K562 (cell line): ENCODE results near the gene ORC2. TPM values are rescaled to one million over a fixed set of nuclear protein-coding genes. Genes with fewer than 3 reads are reported as not detected.
A peak's percentile ranks its signal among the peaks of the same experiment; 100 is the strongest.

Experiments used
- CBFA2T2 ChIP-seq: fragments of 450-650 bp; conservative IDR thresholded peaks from 2 replicates; pipeline ENCODE4 v1.6.1; 2017; ENCODE audit warnings: mild to moderate bottlenecking
- CREB3 ChIP-seq: fragments of 450-650 bp; conservative IDR thresholded peaks from 2 replicates; pipeline ENCODE4 v1.6.1; 2016; ENCODE audit warnings: missing genetic modification characterization, low read depth, mild to moderate bottlenecking, missing compliant biosample characterization, moderate library complexity
- DMBX1 ChIP-seq: fragments of 250-450 bp; sonication (Bioruptor Pico); IDR thresholded peaks from 2 replicates; pipeline ENCODE4 v1.8.0; 2022; ENCODE audit warnings: inconsistent platforms, mild to moderate bottlenecking, moderate library complexity, borderline replicate concordance
- ETS1 ChIP-seq: conservative IDR thresholded peaks from 2 replicates; pipeline ENCODE4 v1.6.1; 2011; ENCODE audit warnings: low read depth, mild to moderate bottlenecking, low read length; ENCODE audit not compliant: control insufficient read depth
- GTF2F1 ChIP-seq: IDR thresholded peaks from 2 replicates; pipeline ENCODE4 v1.6.1; 2011; ENCODE audit warnings: low read depth, low read length, improper control_type of control experiment
- HDAC1 ChIP-seq, 2 experiments: fragments of 450-650 bp; IDR thresholded peaks; 2 replicates each; pipeline ENCODE4 v1.6.1; 2016 to 2017; ENCODE audit warnings: inconsistent platforms in 1 of 2, mild to moderate bottlenecking in 1 of 2, moderate library complexity in 1 of 2
- JUN ChIP-seq, 2 experiments: sonication (generic) in 1 of 2; formaldehyde crosslinking in 1 of 2; IDR thresholded peaks; 2 replicates each; pipeline versions ENCODE4 v1.6.1 to v1.8.0; 2012 to 2022; ENCODE audit warnings: borderline replicate concordance in 2 of 2, mild to moderate bottlenecking in 2 of 2, improper control_type of control experiment in 1 of 2, low read depth in 1 of 2, low read length in 1 of 2, missing genetic modification reagents in 1 of 2
- OTX1 ChIP-seq: fragments of 450-650 bp; formaldehyde crosslinking; IDR thresholded peaks from 2 replicates; pipeline ENCODE4 v1.4.0; 2022; ENCODE audit warnings: mild to moderate bottlenecking
- PBX2 ChIP-seq, 2 experiments: IDR thresholded peaks in 1 of 2; conservative IDR thresholded peaks in 1 of 2; 2 replicates each; pipeline ENCODE4 v1.6.1; 2016; ENCODE audit warnings: low read depth in 2 of 2, mild to moderate bottlenecking in 1 of 2, missing compliant biosample characterization in 1 of 2, missing genetic modification characterization in 1 of 2, moderate library complexity in 1 of 2
- PTBP1 ChIP-seq: fragments of 200-400 bp; formaldehyde crosslinking; IDR thresholded peaks from 2 replicates; pipeline ENCODE4 v1.6.1; 2017; ENCODE audit warnings: low read depth, low read length
- RFX1 ChIP-seq: fragments of 450-650 bp; IDR thresholded peaks from 2 replicates; pipeline ENCODE4 v1.6.1; 2016; ENCODE audit warnings: mild to moderate bottlenecking, moderate library complexity
- SMAD1 ChIP-seq: fragments of 150-350 bp; IDR thresholded peaks from 2 replicates; pipeline ENCODE4 v1.6.1; 2014; ENCODE audit warnings: low read length, low read depth; ENCODE audit not compliant: partially characterized antibody
- TRIM25 ChIP-seq: fragments of 450-650 bp; IDR thresholded peaks from 2 replicates; pipeline ENCODE4 v1.7.0; 2016; ENCODE audit warnings: borderline replicate concordance
- ZNF175 ChIP-seq: fragments of 200-800 bp; sonication (Bioruptor generic); IDR thresholded peaks from 2 replicates; pipeline ENCODE4 v1.6.1; 2016; ENCODE audit warnings: low read depth, mild to moderate bottlenecking, missing genetic modification characterization, missing compliant biosample characterization
- ZNF212 ChIP-seq: fragments of 450-650 bp; formaldehyde crosslinking; IDR thresholded peaks from 2 replicates; pipeline ENCODE4 v1.4.0; 2020; ENCODE audit warnings: mild to moderate bottlenecking
- ZNF431 ChIP-seq: sonication (generic); formaldehyde crosslinking; IDR thresholded peaks from 2 replicates; pipeline ENCODE4 v1.8.0; 2022; ENCODE audit warnings: mild to moderate bottlenecking, missing genetic modification reagents
- ZNF436 ChIP-seq: fragments of 250-450, 450-650 bp; sonication (Bioruptor Pico); formaldehyde crosslinking; IDR thresholded peaks from 2 replicates; pipeline ENCODE4 v1.7.0; 2020; ENCODE audit warnings: mild to moderate bottlenecking
- polyA plus RNA-seq, 8 experiments: library from polyadenylated mRNA; depleted of rRNA in 4 of 8; stranded (reverse) in 5 of 8; unstranded in 3 of 8; fragments of >200 nt; fragmentation: Nextera tagmentation in 2 of 8; fragmentation: Illumina TruSeq in 1 of 8; extraction: Ambion mirVana in 2 of 8; extraction: Trizol in 1 of 8; gene quantifications; 2 replicates each; pipeline versions ENCODE4 v1.2.1 to v1.2.3, GENCODE V29; 2011 to 2014; ENCODE audit warnings: inconsistent platforms in 1 of 8, missing spikeins in 1 of 8
- total RNA-seq, 7 experiments: library from RNA; depleted of rRNA in 6 of 7; stranded (reverse); fragments of >200 nt in 6 of 7; fragmentation: Illumina TruSeq in 2 of 7; extraction: Trizol in 2 of 7; gene quantifications; 2 replicates each; pipeline versions ENCODE4 v1.2.1 to v1.2.3, GENCODE V29; 2011 to 2021; ENCODE audit warnings: low replicate concordance in 1 of 7

The ORC2 gene
- total and polyA plus RNA-seq, 9 of the 15 experiments (the other 6 are each of a cell fraction or from before 2014, with no cell fraction given), result 5.6 to 41.1 (median 19.0) TPM

GRCh38 chr2:200888704-200889625 lies 74.5 kb downstream of the ORC2 start, which contains the start of the genes NIF3L1 and PPIL3 (continued):
- TF ChIP-seq DMBX1 (CRISPR knock-in tag), result no peak
- no peak for TF ChIP-seq TRIM25
- peak; percentile 65; the same call in 1 of the 2 replicates for TF ChIP-seq ZNF431
- no peak for TF ChIP-seq CREB3 (tag)
- no peak for TF ChIP-seq OTX1 (CRISPR knock-in tag)
- TF ChIP-seq PTBP1, result no peak
- no peak for TF ChIP-seq PBX2 (CRISPR knock-in tag; IDR thresholded peaks at IDR 0.05; ENCODE audit: low read depth)
- 0 out of 2 replicates have a peak, but pooled peaks have one; percentile 38 for TF ChIP-seq PBX2 (tag; conservative IDR thresholded peaks at IDR 0.05; ENCODE audit: low read depth)
- TF ChIP-seq HDAC1 (IDR thresholded peaks at IDR 0.05), result peak in 1 of 2 experiments; percentile 69; a peak in 2 of 4 replicates
- TF ChIP-seq ZNF436, result no peak
- TF ChIP-seq SMAD1, result peak; percentile 65
- TF ChIP-seq JUN (IDR thresholded peaks at IDR 0.05; ENCODE audit: borderline replicate concordance, low read depth, low read length), result peak; percentile 22; the same call in 1 of the 2 replicates
- TF ChIP-seq JUN (CRISPR knock-in tag; IDR thresholded peaks at IDR 0.05; ENCODE audit: borderline replicate concordance), result no peak; the same call in 1 of the 2 replicates
- TF ChIP-seq CBFA2T2, result no peak
- 0 out of 2 replicates have a peak, but pooled peaks have one; percentile 44 for TF ChIP-seq ETS1
- TF ChIP-seq RFX1, result no peak; the same call in 1 of the 2 replicates
- TF ChIP-seq GTF2F1, result peak; percentile 83
- peak; percentile 69 for TF ChIP-seq ZNF175
- TF ChIP-seq ZNF212 (CRISPR knock-in tag), result no peak
